Measurements from ENCODE around the gene NARF. TPM values are rescaled to one million over a fixed set of nuclear protein-coding genes. Genes with fewer than 3 reads are reported as not detected.

Gene NARF
- polyA plus RNA-seq, 1 of the 3 experiments (the other 2 are of a cell fraction): 128 TPM

- H3K79me2 ChIP-seq (ENCODE audit: insufficient read depth): peaks cover 43% of the 10 kb centered on the region
- no peaks in the 10 kb centered on the region for H3K9me2 ChIP-seq
- H3K9ac ChIP-seq: no peak overlapping the region
- H3F3A ChIP-seq (replicated peaks; ENCODE audit: insufficient read depth): peaks cover 6% of the 10 kb centered on the region
- ChIA-PET CTCF (interaction anchor here (1.3 kb wide), 1 partner anchor 23 kb away, joined by 3 read pairs; no protein-coding TSS in a partner anchor), POLR2A (no interaction called here)
- peaks cover 3 to 38% of the 10 kb centered on the region in 2 experiments for H3K36me3 ChIP-seq (replicated peaks in 1 of 2; ENCODE audit: control insufficient read depth in 1 of 2, insufficient read depth in 2 of 2, low read length in 1 of 2)
- DNase-seq: no peak
- no peaks in the 10 kb centered on the region for H3K27me3 ChIP-seq (ENCODE audit: insufficient read depth)
- 98% methylated on average over 11 of the region's 11 CpGs for WGBS (ENCODE audit: low lambda C conversion rate)
- H3K4me2 ChIP-seq: no peak overlapping the region
- H2AFZ ChIP-seq (ENCODE audit: low read depth): no peak overlapping the region
- H3K9me3 ChIP-seq: no peaks in the 10 kb centered on the region
- H3K4me1 ChIP-seq (ENCODE audit: control insufficient read depth in 1 of 2, insufficient read depth in 2 of 2, low read depth in 1 of 2, low read length in 1 of 2): peaks cover 8 to 38% of the 10 kb centered on the region in 2 experiments; a peak in 2 of 4 replicates
- TF ChIP-seq YY1 (IDR thresholded peaks at IDR 0.05; ENCODE audit: low read depth): no peak
- TF ChIP-seq FOSL2 (IDR thresholded peaks at IDR 0.05; ENCODE audit: borderline replicate concordance, low read depth): no peak
- TF ChIP-seq GABPA (IDR thresholded peaks at IDR 0.05; ENCODE audit: low read depth): no peak
- no peak for TF ChIP-seq FOXM1 (IDR thresholded peaks at IDR 0.05; ENCODE audit: low read depth)
- TF ChIP-seq FOXJ3 (CRISPR knock-in tag; IDR thresholded peaks at IDR 0.05): no peak
- TF ChIP-seq RXRA (IDR thresholded peaks at IDR 0.05; ENCODE audit: borderline replicate concordance, low read depth): no peak
- TF ChIP-seq, protein P1, sequence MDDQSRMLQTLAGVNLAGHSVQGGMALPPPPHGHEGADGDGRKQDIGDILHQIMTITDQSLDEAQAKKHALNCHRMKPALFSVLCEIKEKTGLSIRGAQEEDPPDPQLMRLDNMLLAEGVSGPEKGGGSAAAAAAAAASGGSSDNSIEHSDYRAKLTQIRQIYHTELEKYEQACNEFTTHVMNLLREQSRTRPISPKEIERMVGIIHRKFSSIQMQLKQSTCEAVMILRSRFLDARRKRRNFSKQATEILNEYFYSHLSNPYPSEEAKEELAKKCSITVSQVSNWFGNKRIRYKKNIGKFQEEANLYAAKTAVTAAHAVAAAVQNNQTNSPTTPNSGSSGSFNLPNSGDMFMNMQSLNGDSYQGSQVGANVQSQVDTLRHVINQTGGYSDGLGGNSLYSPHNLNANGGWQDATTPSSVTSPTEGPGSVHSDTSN (IDR thresholded peaks at IDR 0.05): no peak
- TF ChIP-seq NFIC (IDR thresholded peaks at IDR 0.05; ENCODE audit: borderline replicate concordance): no peak
- no peak for TF ChIP-seq JUND (IDR thresholded peaks at IDR 0.05)
- no peak for TF ChIP-seq TCF12 (IDR thresholded peaks at IDR 0.05)
- TF ChIP-seq, protein P2, sequence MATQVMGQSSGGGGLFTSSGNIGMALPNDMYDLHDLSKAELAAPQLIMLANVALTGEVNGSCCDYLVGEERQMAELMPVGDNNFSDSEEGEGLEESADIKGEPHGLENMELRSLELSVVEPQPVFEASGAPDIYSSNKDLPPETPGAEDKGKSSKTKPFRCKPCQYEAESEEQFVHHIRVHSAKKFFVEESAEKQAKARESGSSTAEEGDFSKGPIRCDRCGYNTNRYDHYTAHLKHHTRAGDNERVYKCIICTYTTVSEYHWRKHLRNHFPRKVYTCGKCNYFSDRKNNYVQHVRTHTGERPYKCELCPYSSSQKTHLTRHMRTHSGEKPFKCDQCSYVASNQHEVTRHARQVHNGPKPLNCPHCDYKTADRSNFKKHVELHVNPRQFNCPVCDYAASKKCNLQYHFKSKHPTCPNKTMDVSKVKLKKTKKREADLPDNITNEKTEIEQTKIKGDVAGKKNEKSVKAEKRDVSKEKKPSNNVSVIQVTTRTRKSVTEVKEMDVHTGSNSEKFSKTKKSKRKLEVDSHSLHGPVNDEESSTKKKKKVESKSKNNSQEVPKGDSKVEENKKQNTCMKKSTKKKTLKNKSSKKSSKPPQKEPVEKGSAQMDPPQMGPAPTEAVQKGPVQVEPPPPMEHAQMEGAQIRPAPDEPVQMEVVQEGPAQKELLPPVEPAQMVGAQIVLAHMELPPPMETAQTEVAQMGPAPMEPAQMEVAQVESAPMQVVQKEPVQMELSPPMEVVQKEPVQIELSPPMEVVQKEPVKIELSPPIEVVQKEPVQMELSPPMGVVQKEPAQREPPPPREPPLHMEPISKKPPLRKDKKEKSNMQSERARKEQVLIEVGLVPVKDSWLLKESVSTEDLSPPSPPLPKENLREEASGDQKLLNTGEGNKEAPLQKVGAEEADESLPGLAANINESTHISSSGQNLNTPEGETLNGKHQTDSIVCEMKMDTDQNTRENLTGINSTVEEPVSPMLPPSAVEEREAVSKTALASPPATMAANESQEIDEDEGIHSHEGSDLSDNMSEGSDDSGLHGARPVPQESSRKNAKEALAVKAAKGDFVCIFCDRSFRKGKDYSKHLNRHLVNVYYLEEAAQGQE (IDR thresholded peaks at IDR 0.05; ENCODE audit: low read depth, low read length): no peak
- no peak for TF ChIP-seq IRF3 (IDR thresholded peaks at IDR 0.05; ENCODE audit: low read depth, low read length)
- no peak overlapping the region for H3K27ac ChIP-seq (ENCODE audit: low read depth in 2 of 2, low read length in 1 of 2)
- H3K4me3 ChIP-seq (ENCODE audit: low read depth in 2 of 2, low read length in 1 of 2): no peak overlapping the region
- H4K20me1 ChIP-seq (ENCODE audit: insufficient read depth): peaks cover 5% of the 10 kb centered on the region
These were observed 10.7 kb upstream of the NARF start for GRCh38 chr17:82447876-82448275.
